ENCODE results near the gene ALMS1.
A peak's percentile ranks its signal among the peaks of the same experiment; 100 is the strongest.
"Not testable (repeated sequence)": the region's sequence is repeated elsewhere in the genome, so short reads cannot be mapped to it uniquely, and the experiment has no call there.

The ALMS1 gene

GRCh38 chr2:73603099-73603588 lies 217.5 kb downstream of the ALMS1 start:
- H3K27me3 ChIP-seq (ENCODE audit: insufficient read depth, low read length); H3K14ac ChIP-seq (ENCODE audit: low read length); H2BK120ac ChIP-seq (ENCODE audit: insufficient read depth, low read length, poor library complexity); H4K8ac ChIP-seq (ENCODE audit: low read depth, low read length); H3K9ac ChIP-seq (ENCODE audit: low read length); H2BK12ac ChIP-seq (ENCODE audit: low read length); H3K9me3 ChIP-seq (ENCODE audit: insufficient read depth, low read depth, low read length); H2AFZ ChIP-seq (ENCODE audit: insufficient read depth, low read length, poor library complexity); H3K4me2 ChIP-seq (ENCODE audit: low read length); H3K36me3 ChIP-seq (ENCODE audit: control insufficient read depth in 1 of 2, insufficient read depth in 2 of 2, low read length in 2 of 2); H3K4ac ChIP-seq (ENCODE audit: low read depth, low read length); H3K79me1 ChIP-seq (ENCODE audit: low read length); H3K4me3 ChIP-seq (ENCODE audit: low read depth, low read length); H3K4me1 ChIP-seq (ENCODE audit: control insufficient read depth in 1 of 2, insufficient read depth in 2 of 2, low read length in 2 of 2); H4K12ac ChIP-seq (ENCODE audit: low read depth, low read length); H4K91ac ChIP-seq (ENCODE audit: low read depth, low read length); H2AK5ac ChIP-seq (ENCODE audit: low read length); H3K79me2 ChIP-seq (ENCODE audit: control insufficient read depth, insufficient read depth, low read length, poor library complexity); H3K18ac ChIP-seq (ENCODE audit: low read length); H3K23ac ChIP-seq (ENCODE audit: low read length); H3K27ac ChIP-seq (ENCODE audit: low read depth, low read length); H2BK5ac ChIP-seq (ENCODE audit: low read depth, low read length, poor library complexity): not testable (repeated sequence)
- no CpG with 5 or more reads among the region's 4 CpGs for WGBS (ENCODE audit: extremely low coverage, insufficient coverage, insufficient read length)
- DNase-seq: peak in 1 of 2 donors; percentile 42

GRCh38 chr2:73604589-73604988 lies 219.0 kb downstream of the ALMS1 start:
- not testable (repeated sequence) for H2BK5ac ChIP-seq (ENCODE audit: low read depth, low read length, poor library complexity); H3K36me3 ChIP-seq (ENCODE audit: control insufficient read depth in 1 of 2, insufficient read depth in 2 of 2, low read length in 2 of 2); H3K9ac ChIP-seq (ENCODE audit: low read length); H3K23ac ChIP-seq (ENCODE audit: low read length); H3K18ac ChIP-seq (ENCODE audit: low read length); H3K79me1 ChIP-seq (ENCODE audit: low read length); H3K4me2 ChIP-seq (ENCODE audit: low read length); H3K14ac ChIP-seq (ENCODE audit: low read length); H3K4me1 ChIP-seq (ENCODE audit: control insufficient read depth in 1 of 2, insufficient read depth in 2 of 2, low read length in 2 of 2); H2AFZ ChIP-seq (ENCODE audit: insufficient read depth, low read length, poor library complexity); H3K27ac ChIP-seq (ENCODE audit: low read depth, low read length); H2AK5ac ChIP-seq (ENCODE audit: low read length); H2BK120ac ChIP-seq (ENCODE audit: insufficient read depth, low read length, poor library complexity); DNase-seq; H3K4ac ChIP-seq (ENCODE audit: low read depth, low read length); H3K79me2 ChIP-seq (ENCODE audit: control insufficient read depth, insufficient read depth, low read length, poor library complexity); H3K4me3 ChIP-seq (ENCODE audit: low read depth, low read length); H2BK12ac ChIP-seq (ENCODE audit: low read length); H4K8ac ChIP-seq (ENCODE audit: low read depth, low read length); H3K9me3 ChIP-seq (ENCODE audit: insufficient read depth, low read depth, low read length); H3K27me3 ChIP-seq (ENCODE audit: insufficient read depth, low read length); H4K12ac ChIP-seq (ENCODE audit: low read depth, low read length); H4K91ac ChIP-seq (ENCODE audit: low read depth, low read length)
- WGBS (ENCODE audit: extremely low coverage, insufficient coverage, insufficient read length): no CpG with 5 or more reads among the region's 2 CpGs

- no peaks in the 10 kb centered on the region for H3K79me2 ChIP-seq (ENCODE audit: control insufficient read depth, insufficient read depth, low read length, poor library complexity)
- no peak overlapping the region for H3K23ac ChIP-seq (ENCODE audit: low read length)
- H2BK12ac ChIP-seq (ENCODE audit: low read length): no peak overlapping the region
- H3K18ac ChIP-seq (ENCODE audit: low read length): no peak overlapping the region
- H3K9ac ChIP-seq (ENCODE audit: low read length): no peak overlapping the region
- H3K14ac ChIP-seq (ENCODE audit: low read length): no peak overlapping the region
- H3K4me3 ChIP-seq (ENCODE audit: low read depth, low read length): no peak overlapping the region
- H4K91ac ChIP-seq (ENCODE audit: low read depth, low read length): no peak overlapping the region
- H3K4me2 ChIP-seq (ENCODE audit: low read length): no peak overlapping the region
- H3K4me1 ChIP-seq (ENCODE audit: control insufficient read depth in 1 of 2, insufficient read depth in 2 of 2, low read length in 2 of 2): no peaks in the 10 kb centered on the region
- no peak for DNase-seq
- H3K27me3 ChIP-seq (ENCODE audit: insufficient read depth, low read length): no peaks in the 10 kb centered on the region
- no peak overlapping the region for H2BK120ac ChIP-seq (ENCODE audit: insufficient read depth, low read length, poor library complexity)
- H2AK5ac ChIP-seq (ENCODE audit: low read length): no peak overlapping the region
- WGBS (ENCODE audit: extremely low coverage, insufficient coverage, insufficient read length): no CpG with 5 or more reads among the region's 3 CpGs
- no peak overlapping the region for H4K12ac ChIP-seq (ENCODE audit: low read depth, low read length)
- no peak overlapping the region for H4K8ac ChIP-seq (ENCODE audit: low read depth, low read length)
- no peaks in the 10 kb centered on the region for H3K36me3 ChIP-seq (ENCODE audit: control insufficient read depth in 1 of 2, insufficient read depth in 2 of 2, low read length in 2 of 2)
- H2AFZ ChIP-seq (ENCODE audit: insufficient read depth, low read length, poor library complexity): no peak overlapping the region
- H2BK5ac ChIP-seq (ENCODE audit: low read depth, low read length, poor library complexity): no peak overlapping the region
- H3K9me3 ChIP-seq (ENCODE audit: insufficient read depth, low read depth, low read length): no peaks in the 10 kb centered on the region
- H3K27ac ChIP-seq (ENCODE audit: low read depth, low read length): no peak overlapping the region
- no peaks in the 10 kb centered on the region for H3K79me1 ChIP-seq (ENCODE audit: low read length)
- no peak overlapping the region for H3K4ac ChIP-seq (ENCODE audit: low read depth, low read length)
Measured at GRCh38 chr2:73610111-73610510, 224.5 kb downstream of the ALMS1 start.

GRCh38 chr2:73611193-73611592 lies 225.6 kb downstream of the ALMS1 start:
- Histone ChIP-seq H3K18ac (ENCODE audit: low read length) (no peak overlapping the region), H4K8ac (ENCODE audit: low read depth, low read length) (no peak overlapping the region), H3K14ac (ENCODE audit: low read length) (no peak overlapping the region), H3K36me3 (ENCODE audit: control insufficient read depth in 1 of 2, insufficient read depth in 2 of 2, low read length in 2 of 2) (no peaks in the 10 kb centered on the region), H4K91ac (ENCODE audit: low read depth, low read length) (no peak overlapping the region), H3K27me3 (ENCODE audit: insufficient read depth, low read length) (no peaks in the 10 kb centered on the region), H3K4me2 (ENCODE audit: low read length) (no peak overlapping the region), H2AK5ac (ENCODE audit: low read length) (no peak overlapping the region), H3K4ac (ENCODE audit: low read depth, low read length) (no peak overlapping the region), H3K9ac (ENCODE audit: low read length) (no peak overlapping the region), H3K4me1 (ENCODE audit: control insufficient read depth in 1 of 2, insufficient read depth in 2 of 2, low read length in 2 of 2) (no peaks in the 10 kb centered on the region), H3K79me1 (ENCODE audit: low read length) (no peaks in the 10 kb centered on the region), H3K4me3 (ENCODE audit: low read depth, low read length) (no peak overlapping the region), H3K9me3 (ENCODE audit: insufficient read depth, low read depth, low read length) (no peaks in the 10 kb centered on the region), H2BK12ac (ENCODE audit: low read length) (no peak overlapping the region), H3K23ac (ENCODE audit: low read length) (no peak overlapping the region), H2BK5ac (ENCODE audit: low read depth, low read length, poor library complexity) (no peak overlapping the region), H2AFZ (ENCODE audit: insufficient read depth, low read length, poor library complexity) (no peak overlapping the region), H3K27ac (ENCODE audit: low read depth, low read length) (no peak overlapping the region), H3K79me2 (ENCODE audit: control insufficient read depth, insufficient read depth, low read length, poor library complexity) (no peaks in the 10 kb centered on the region), H2BK120ac (ENCODE audit: insufficient read depth, low read length, poor library complexity) (no peak overlapping the region), H4K12ac (ENCODE audit: low read depth, low read length) (no peak overlapping the region)
- DNase-seq: no peak
- no CpG with 5 or more reads among the region's 4 CpGs for WGBS (ENCODE audit: extremely low coverage, insufficient coverage, insufficient read length)

Data from trophoblast cell (in vitro differentiated cells and primary cell).